B cell (primary cell): ENCODE data around the gene FARP1. TPM values are rescaled to one million over a fixed set of nuclear protein-coding genes. Genes with fewer than 3 reads are reported as not detected.

Source experiments
- ATAC-seq: fragments of 200-7000 bp; cut with Tn5 transposase; one replicate; pipeline ENCODE4 v1.10.0; 2021; ENCODE audit warnings: low read depth, mild to moderate bottlenecking, moderate number of reproducible peaks, moderate library complexity
- CTCF ChIA-PET: fragments of 350-600 bp; sonication (Branson Sonifier 250); formaldehyde crosslinking; loops from one replicate; lab custom pipeline; 2021; ENCODE audit warnings: antibody characterized with exemption, inconsistent platforms; lab: Charles Lee
- POLR2A ChIA-PET: fragments of 350-600 bp; sonication (Branson Sonifier 250); formaldehyde crosslinking; loops from one replicate; lab custom pipeline; 2021; ENCODE audit warnings: antibody characterized with exemption; lab: Charles Lee
- DNase-seq: peaks from one replicate; pipeline ENCODE4 v3.0.0; 2013
- H2AFZ ChIP-seq: 2 replicates; pipeline ENCODE4 v1.6.1; 2012; ENCODE audit warnings: mild to moderate bottlenecking, low read depth, low read length; ENCODE audit not compliant: insufficient read depth, poor library complexity, severe bottlenecking
- H3K27ac ChIP-seq, 2 donors: 1 replicate in 1 of 2; 2 replicates in 1 of 2; pipeline ENCODE4 v1.5.1; 2012 to 2013; ENCODE audit warnings: low read length in 2 of 2, mild to moderate bottlenecking in 2 of 2, moderate library complexity in 1 of 2
- H3K27me3 ChIP-seq, 4 experiments: fragments of 200-600 bp in 1 of 4; sonication (generic) in 1 of 4; replicated peaks in 1 of 4; 1 replicate in 2 of 4; 2 replicates in 2 of 4; pipeline versions ENCODE4 v1.6.1 to v1.7.0; 2013 to 2016; ENCODE audit warnings: low read length in 3 of 4, mild to moderate bottlenecking in 2 of 4, mixed read lengths in 1 of 4, moderate library complexity in 1 of 4; ENCODE audit not compliant: insufficient read depth in 4 of 4, control insufficient read depth in 3 of 4; ENCODE audit errors: control extremely low read depth in 1 of 4
- H3K36me3 ChIP-seq, 2 experiments: replicated peaks in 1 of 2; 1 replicate in 1 of 2; 2 replicates in 1 of 2; pipeline versions ENCODE4 v1.6.1 to v1.7.1; 2013; ENCODE audit warnings: low read length in 1 of 2; ENCODE audit not compliant: insufficient read depth in 2 of 2, control insufficient read depth in 1 of 2; ENCODE audit errors: control extremely low read depth in 1 of 2, extremely low read depth in 1 of 2
- H3K4me1 ChIP-seq, 2 donors: fragments of 200-600 bp in 1 of 2; sonication (generic) in 1 of 2; 1 replicate in 1 of 2; 2 replicates in 1 of 2; pipeline versions ENCODE4 v1.5.1 to v1.6.1; 2013 to 2017; ENCODE audit warnings: low read length in 2 of 2; ENCODE audit not compliant: control insufficient read depth in 2 of 2, insufficient read depth in 2 of 2
- H3K4me2 ChIP-seq: replicated peaks from 2 replicates; pipeline ENCODE3; 2012; ENCODE audit warnings: mild to moderate bottlenecking, low read depth, low read length; ENCODE audit not compliant: poor library complexity, severe bottlenecking
- H3K4me3 ChIP-seq, 5 experiments: fragments of 200-600 bp in 1 of 5; sonication (generic) in 1 of 5; 1 replicate in 3 of 5; 2 replicates in 2 of 5; pipeline versions ENCODE4 v1.5.1 to v1.7.0; 2011 to 2016; ENCODE audit warnings: low read length in 4 of 5, mild to moderate bottlenecking in 4 of 5, low read depth in 2 of 5, control low read depth in 1 of 5, moderate library complexity in 1 of 5; ENCODE audit not compliant: insufficient read depth in 1 of 5; ENCODE audit errors: control extremely low read depth in 1 of 5, extremely low read depth in 1 of 5
- H3K79me2 ChIP-seq: fragments of 200-600 bp; sonication (generic); one replicate; pipeline ENCODE4 v1.6.0; 2016; ENCODE audit warnings: low read length; ENCODE audit not compliant: control insufficient read depth, insufficient read depth
- H3K9ac ChIP-seq: fragments of 200-600 bp; sonication (generic); 2 replicates; pipeline ENCODE4 v1.6.1; 2017; ENCODE audit warnings: mild to moderate bottlenecking, low read length, moderate library complexity
- H3K9me3 ChIP-seq, 3 donors: one replicate each; pipeline versions ENCODE4 v1.6.1 to v1.7.1; 2013; ENCODE audit warnings: low read length in 2 of 3; ENCODE audit not compliant: control insufficient read depth in 2 of 3, insufficient read depth in 1 of 3; ENCODE audit errors: control extremely low read depth in 1 of 3
- H4K20me1 ChIP-seq: 2 replicates; pipeline ENCODE4 v1.6.0; 2012; ENCODE audit warnings: mild to moderate bottlenecking, low read length; ENCODE audit not compliant: insufficient read depth, control insufficient read depth, poor library complexity, severe bottlenecking
- H3K27ac Mint-ChIP-seq: one replicate; pipeline ENCODE4 v1.8.0; 2021; ENCODE audit warnings: mixed read lengths
- H3K27me3 Mint-ChIP-seq: one replicate; pipeline ENCODE4 v1.8.0; 2021; ENCODE audit warnings: mixed read lengths
- H3K4me1 Mint-ChIP-seq: one replicate; pipeline ENCODE4 v1.8.0; 2021; ENCODE audit warnings: mixed read lengths
- H3K4me3 Mint-ChIP-seq: one replicate; pipeline ENCODE4 v1.8.0; 2021; ENCODE audit warnings: mixed read lengths
- H3K9me3 Mint-ChIP-seq: one replicate; pipeline ENCODE4 v1.8.0; 2022; ENCODE audit warnings: mixed read lengths; ENCODE audit not compliant: insufficient read depth
- CTCF ChIP-seq: fragments of 200-600 bp; IDR thresholded peaks from one replicate; pipeline ENCODE4 v1.8.0; 2022; ENCODE audit warnings: antibody characterized with exemption, mild to moderate bottlenecking
- EZH2 ChIP-seq: IDR thresholded peaks from 2 replicates; pipeline ENCODE4 v1.6.1; 2012; ENCODE audit warnings: borderline replicate concordance, low read depth, mild to moderate bottlenecking, moderate library complexity, low read length; ENCODE audit not compliant: insufficient read depth, poor library complexity, severe bottlenecking
- WGBS: methylation state at CpG from one replicate; pipeline ENCODE4 v1.1.5; 2013; ENCODE audit warnings: missing lambda C conversion rate; ENCODE audit not compliant: insufficient coverage; 5-methylcytosine and 5-hydroxymethylcytosine counted together
- intact Hi-C: fragments of 100-400 bp; cut with micrococcal nuclease; formaldehyde crosslinking; loops from one replicate; pipeline ENCODE4 v1.10.0; 2022
- polyA plus RNA-seq: library from polyadenylated mRNA; depleted of rRNA; stranded (reverse); fragments of >200 nt; gene quantifications from 2 replicates; pipeline ENCODE4 v1.2.3, GENCODE V29; 2012
- total RNA-seq, 2 donors: library from RNA; stranded (reverse); fragments of 120-200 nt in 1 of 2; gene quantifications; 1 replicate in 1 of 2; 2 replicates in 1 of 2; pipeline versions ENCODE4 v1.2.3 to v1.2.4, GENCODE V29; 2013 to 2022

FARP1 gene
- total and polyA plus RNA-seq, 2 donors (not counting 1 experiment from before 2014, with no cell fraction given) = 0.15 to 1.5 TPM

DNA sequence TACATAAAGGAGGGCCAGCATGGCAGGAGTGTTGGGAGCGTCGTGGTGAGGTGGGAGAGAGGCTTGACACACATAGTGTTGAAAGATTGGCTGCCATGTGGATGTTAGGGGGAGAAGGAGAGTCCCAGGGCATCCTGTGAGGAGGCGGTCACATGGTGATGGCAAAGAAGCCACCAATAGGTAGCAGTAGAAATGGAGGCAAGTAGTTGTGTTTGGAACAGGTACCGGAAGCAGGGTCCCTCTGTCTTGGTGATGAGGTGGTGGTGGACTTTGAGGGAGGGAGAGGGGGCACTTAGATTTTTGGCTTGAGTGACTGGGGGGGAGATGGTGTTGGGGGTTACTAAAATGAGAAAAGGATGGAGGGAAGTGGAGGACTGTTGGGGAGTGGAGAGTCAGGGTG, 227.4 kb downstream of the FARP1 start:
- Histone ChIP-seq H3K4me1 (no peaks in the 10 kb centered on the region), H3K9me3 (peaks cover 0 to 13% (median 0%) of the 10 kb centered on the region in 3 donors), H4K20me1 (no peaks in the 10 kb centered on the region), H3K9ac (no peak overlapping the region), H3K27ac (no peak overlapping the region), H3K27me3 (peaks cover 0 to 5% (median 2%) of the 10 kb centered on the region in 4 experiments), H3K36me3 (no peaks in the 10 kb centered on the region), H3K79me2 (no peaks in the 10 kb centered on the region), H3K4me2 (no peak overlapping the region), H3K4me3 (no peak overlapping the region), H2AFZ (no peak overlapping the region)
- intact Hi-C loops = no loop called here
- ChIA-PET POLR2A (no interaction called here), CTCF (no interaction called here)
- peaks cover 15% of the 10 kb centered on the region for H3K27me3 Mint-ChIP-seq
- ATAC-seq (no peak), DNase-seq (no peak)
- no peaks in the 10 kb centered on the region for H3K4me1 Mint-ChIP-seq
- no peak overlapping the region for H3K4me3 Mint-ChIP-seq
- WGBS = 90% methylated on average over 4 of the region's 4 CpGs
- no peak overlapping the region for H3K27ac Mint-ChIP-seq
- TF ChIP-seq CTCF = no peak
- TF ChIP-seq EZH2 = no peak
- H3K9me3 Mint-ChIP-seq = peaks cover 7% of the 10 kb centered on the region

- intact Hi-C loops = no loop called here
- Histone ChIP-seq H3K4me3 (no peak overlapping the region), H3K79me2 (no peaks in the 10 kb centered on the region), H3K36me3 (no peaks in the 10 kb centered on the region), H3K27me3 (peaks cover 0 to 5% (median 0%) of the 10 kb centered on the region in 4 experiments), H3K9me3 (peaks cover 0 to 13% (median 0%) of the 10 kb centered on the region in 3 donors), H2AFZ (no peak overlapping the region), H3K4me2 (no peak overlapping the region), H3K9ac (no peak overlapping the region), H3K27ac (no peak overlapping the region), H4K20me1 (no peaks in the 10 kb centered on the region), H3K4me1 (no peaks in the 10 kb centered on the region)
- WGBS = 89% methylated on average over 14 of the region's 16 CpGs
- peaks cover 11% of the 10 kb centered on the region for H3K27me3 Mint-ChIP-seq
- no peak overlapping the region for H3K27ac Mint-ChIP-seq
- peaks cover 7% of the 10 kb centered on the region for H3K9me3 Mint-ChIP-seq
- ATAC-seq (no peak), DNase-seq (no peak)
- H3K4me1 Mint-ChIP-seq = no peaks in the 10 kb centered on the region
- CTCF ChIA-PET = no interaction called here
- H3K4me3 Mint-ChIP-seq = no peak overlapping the region
- POLR2A ChIA-PET = no interaction called here
- no peak for TF ChIP-seq EZH2
- TF ChIP-seq CTCF = no peak
Observed at GRCh38 chr13:98370806-98371515, 228.1 kb downstream of the FARP1 start.
